Cerebellar cortex (tissue), 1 donor: ENCODE results near the gene NFIA.
A peak's percentile ranks its signal among the peaks of the same experiment; 100 is the strongest.

Source experiments
- DNase-seq: peaks from one replicate; pipeline ENCODE4 v3.0.0-alpha.2; 2015; ENCODE audit warnings: low spot score

NFIA gene

DNA sequence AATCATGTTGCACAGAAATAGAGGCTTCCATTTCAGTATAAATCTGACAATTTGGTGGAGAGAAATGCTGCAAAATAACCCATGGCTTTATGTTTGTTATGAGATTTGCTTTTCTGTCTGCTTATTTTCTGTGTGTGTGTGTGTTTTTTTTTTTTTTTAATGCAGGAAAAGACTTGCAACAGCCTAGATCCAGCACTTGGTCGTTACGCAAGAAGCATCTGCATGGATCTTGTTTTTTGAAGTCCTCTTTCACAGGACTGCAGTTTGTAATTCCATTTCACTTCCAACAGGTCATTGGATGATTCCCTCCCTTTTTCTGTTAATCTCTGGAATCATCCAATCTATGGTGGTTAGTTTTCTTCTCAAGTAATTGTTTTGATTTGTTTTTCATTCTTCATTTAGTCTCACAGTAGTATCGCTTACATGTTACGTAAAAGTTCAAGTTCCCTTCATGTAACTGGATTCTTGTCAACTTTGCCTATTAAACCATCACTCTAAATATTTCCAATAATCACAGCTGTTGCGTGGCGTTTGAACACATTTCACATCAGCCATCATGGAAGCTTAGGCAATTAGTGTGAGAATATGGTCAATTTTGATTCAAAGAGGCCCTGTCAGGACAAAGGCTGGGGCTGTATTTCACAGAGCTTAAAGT lies 312.9 kb downstream of the NFIA start:
- DNase-seq, result no peak

GRCh38 chr1:61397495-61397894 lies 315.1 kb downstream of the NFIA start:
- no peak for DNase-seq

- no peak for DNase-seq
Measured at GRCh38 chr1:61397935-61398334, 315.6 kb downstream of the NFIA start.

- no peak for DNase-seq
Measured at GRCh38 chr1:61399199-61399598, 316.8 kb downstream of the NFIA start.

GRCh38 chr1:61400131-61400770 lies 317.9 kb downstream of the NFIA start:
- no peak for DNase-seq

DNA sequence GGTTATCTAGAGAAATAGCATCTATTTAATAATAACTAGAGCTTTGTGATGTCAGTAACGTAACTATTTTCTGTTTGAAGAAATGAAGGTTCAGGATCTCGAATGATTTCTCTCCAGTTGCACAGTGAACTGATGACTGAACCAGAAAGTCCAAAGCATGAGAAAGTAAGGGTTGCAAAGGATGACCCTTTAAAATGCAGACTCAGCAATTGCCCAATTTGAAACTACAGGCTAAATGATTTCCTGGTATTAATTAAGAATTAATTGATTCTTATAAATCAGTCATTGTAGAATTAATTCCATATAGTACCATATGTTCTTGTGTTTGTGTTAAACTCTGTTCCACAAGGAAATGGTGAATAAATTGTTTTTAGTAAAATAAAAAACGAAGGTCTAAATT lies 318.6 kb downstream of the NFIA start:
- no peak for DNase-seq

DNA sequence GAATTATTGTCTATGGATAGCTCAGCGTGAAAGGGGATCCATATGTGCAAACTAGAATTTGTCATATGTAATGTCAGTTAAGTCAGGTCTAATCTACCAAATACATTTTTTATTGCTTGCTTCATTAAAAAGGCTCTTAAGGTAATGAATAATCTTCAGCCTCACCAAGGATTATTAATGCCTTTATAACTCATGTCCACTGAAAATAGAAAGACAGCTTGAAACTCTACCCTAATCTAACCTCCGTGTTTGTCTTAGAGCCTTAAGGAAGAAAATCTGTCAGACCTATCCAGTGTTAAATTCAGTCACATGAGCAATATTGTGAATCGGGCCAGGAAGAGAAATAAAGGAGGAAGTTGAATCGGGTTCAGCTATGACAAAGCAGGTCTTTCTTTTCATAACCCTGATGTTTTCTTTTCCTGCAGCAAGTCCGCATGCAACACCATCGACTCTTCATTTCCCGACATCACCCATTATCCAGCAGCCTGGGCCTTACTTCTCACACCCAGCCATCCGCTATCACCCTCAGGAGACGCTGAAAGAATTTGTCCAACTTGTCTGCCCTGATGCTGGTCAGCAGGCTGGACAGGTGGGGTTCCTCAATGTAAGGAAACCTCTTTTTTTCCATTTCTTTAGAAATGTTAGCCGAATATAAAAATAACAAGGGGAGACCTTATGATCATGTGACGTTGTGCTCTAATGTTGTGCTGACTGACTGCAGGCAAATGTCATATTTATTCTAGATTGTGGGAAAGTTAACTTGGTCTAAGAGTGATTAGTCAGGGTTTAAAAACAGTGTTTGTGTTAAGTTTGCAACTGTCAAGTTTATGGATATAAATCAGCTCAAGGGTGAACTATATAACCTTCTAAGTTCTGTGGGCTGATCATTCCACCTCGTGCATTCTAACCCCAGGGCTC lies 321.6 kb downstream of the NFIA start:
- no peak for DNase-seq

DNA sequence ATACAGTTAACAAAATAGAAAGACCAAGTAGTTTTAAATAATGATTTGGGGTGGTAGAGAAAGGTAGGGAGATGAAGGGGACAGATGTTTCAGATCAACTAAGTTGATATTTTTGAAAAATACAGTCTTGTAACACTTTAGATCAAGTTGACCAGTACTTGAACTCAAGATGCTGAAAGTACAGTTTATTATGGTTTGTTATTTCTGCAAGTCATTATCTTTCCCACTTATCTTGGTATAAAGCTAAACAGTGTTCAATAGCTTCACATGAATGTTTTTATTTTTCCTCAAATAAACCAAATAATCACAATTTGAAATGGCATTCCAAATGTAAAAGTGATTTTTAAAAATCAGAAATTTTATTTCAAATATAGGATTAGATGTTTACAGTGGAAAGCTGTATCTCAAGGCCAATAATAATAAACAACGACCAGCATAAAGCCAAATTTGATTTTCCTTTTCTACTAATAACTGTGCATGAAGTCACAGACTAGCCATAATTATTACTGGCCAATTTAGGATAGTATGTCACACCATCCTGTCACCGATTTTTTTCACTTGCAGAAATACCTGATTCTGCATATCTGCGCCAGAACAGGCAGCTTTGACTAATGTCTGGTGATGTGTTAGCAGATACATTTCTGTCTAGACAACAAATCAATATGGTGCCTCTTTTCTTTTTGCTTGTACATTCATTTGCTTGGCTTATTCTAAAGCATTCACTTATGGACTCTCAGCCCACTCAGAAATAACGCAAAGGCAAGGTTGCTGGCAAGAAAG lies 322.4 kb downstream of the NFIA start:
- no peak for DNase-seq

- no peak for DNase-seq
Measured at GRCh38 chr1:61406467-61406866, 324.1 kb downstream of the NFIA start.

DNA sequence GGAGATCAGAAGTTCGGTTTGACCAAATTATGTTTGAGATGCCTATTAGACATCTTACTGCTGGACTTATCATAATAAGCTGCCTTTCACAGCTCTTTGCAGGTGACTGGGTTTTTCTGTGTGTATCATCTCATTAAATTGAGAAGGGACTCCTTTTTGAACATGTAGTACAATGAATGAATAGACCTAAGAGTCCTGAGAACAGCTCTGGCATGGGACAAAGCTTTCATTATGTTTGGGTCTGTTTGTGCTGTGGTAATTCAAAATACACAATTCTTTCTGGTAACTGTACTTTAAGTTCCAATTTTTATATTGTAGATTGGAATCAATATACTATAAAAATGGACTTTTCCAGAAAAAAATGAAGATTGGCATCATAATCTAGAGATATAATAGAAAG lies 330.2 kb downstream of the NFIA start:
- no peak for DNase-seq

- DNase-seq, result no peak
Measured at GRCh38 chr1:61419196-61419595, 336.8 kb downstream of the NFIA start.

DNA sequence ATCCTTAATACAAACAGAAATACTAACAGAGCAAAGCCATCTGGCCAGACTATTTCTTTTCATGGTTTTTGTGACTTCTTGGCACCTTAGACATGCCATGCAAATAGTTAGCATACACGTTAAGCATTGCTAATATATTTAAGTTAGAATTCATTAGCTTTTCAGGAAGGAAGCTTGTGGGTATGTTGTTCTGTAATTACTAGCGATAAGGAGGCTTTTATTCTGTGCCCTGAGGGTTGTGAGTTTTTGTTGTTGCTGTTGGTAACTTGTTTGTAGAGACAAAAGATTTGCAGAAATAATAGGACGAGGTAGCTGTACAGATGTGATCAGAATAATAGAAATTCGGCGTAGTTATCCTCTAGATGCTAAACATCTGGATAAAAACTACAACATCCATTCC lies 337.3 kb downstream of the NFIA start:
- no peak for DNase-seq

DNA sequence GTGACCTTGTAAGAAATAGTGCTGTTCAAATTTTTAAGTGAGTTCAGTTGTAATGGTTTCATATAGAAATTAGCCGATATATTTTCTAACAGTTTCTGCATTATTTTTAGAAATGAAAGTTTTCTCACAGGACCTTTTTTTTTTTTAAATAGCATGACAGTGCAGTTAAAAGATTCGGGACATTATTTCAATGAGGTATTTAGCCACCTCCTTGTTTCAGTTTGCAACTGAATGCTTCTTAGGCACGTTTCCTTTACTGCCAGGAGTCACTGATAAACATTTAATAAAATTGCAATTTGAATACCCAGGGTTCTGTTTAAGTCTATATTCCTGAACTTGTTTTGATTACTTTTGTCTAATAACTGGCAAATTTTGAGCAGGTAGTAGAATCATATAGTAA lies 337.9 kb downstream of the NFIA start:
- DNase-seq, result no peak

GRCh38 chr1:61420909-61421835 lies 338.8 kb downstream of the NFIA start:
- DNase-seq, result peak; percentile 39

DNA sequence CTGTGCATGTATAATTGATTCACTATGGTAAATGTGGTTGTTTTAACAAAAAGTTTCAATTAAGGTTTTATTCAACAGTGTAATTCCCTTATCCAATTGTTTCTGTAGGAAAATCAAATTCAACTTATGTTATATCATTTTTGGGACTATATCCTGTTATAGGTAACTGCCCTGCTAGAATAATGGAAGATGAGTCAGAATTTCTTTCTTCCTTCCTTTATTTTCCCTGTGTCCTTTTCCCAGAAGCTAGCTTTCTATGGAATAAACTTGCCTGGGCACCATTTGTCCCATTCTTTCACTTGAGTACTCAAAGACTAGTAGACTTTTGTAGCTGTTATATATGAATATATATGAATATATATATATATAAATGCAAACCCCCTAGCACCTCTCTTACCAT lies 341.3 kb downstream of the NFIA start:
- no peak for DNase-seq

DNA sequence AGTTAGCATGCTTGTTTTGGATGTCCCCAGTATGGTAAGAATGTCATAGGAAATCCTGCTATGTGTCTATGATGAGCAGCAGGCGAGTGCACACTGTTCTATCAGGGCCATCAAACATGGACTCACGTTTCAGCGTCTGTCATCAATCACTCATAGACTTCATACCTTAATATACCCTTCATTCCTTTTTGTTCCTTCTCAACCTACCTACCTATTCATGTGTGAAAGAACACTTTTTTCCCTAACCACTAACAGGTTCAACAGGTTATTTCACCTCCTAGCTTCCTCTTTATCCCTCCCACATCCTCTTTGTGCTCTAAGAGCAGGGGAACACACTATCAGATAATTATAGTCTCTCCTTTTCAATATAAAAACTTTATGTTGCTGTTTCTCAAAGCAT lies 342.0 kb downstream of the NFIA start:
- no peak for DNase-seq

DNA sequence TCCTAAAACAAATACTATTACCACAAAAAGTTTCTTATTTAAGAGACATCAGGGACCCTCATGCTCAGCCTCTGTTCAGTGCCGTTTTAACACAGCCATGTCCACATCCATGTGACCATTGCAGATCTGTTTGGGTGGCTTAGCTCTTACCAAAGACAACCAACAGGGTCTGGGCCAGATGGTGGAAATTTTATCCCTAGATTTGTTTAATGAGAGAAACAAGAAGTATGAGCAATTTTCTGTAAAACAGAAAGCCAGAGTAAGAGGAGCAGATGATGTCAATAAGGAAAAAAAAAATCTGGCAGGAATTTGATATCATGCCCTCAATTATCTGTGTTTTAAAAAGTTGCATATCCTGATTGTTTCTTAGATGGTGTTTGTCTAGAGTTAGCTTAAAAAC lies 342.7 kb downstream of the NFIA start:
- no peak for DNase-seq

- DNase-seq, result no peak
Measured at GRCh38 chr1:61426254-61426653, 343.9 kb downstream of the NFIA start.

- DNase-seq, result no peak
Measured at GRCh38 chr1:61426885-61427284, 344.5 kb downstream of the NFIA start.

- DNase-seq, result no peak
Measured at GRCh38 chr1:61427510-61427909, 345.1 kb downstream of the NFIA start.

DNA sequence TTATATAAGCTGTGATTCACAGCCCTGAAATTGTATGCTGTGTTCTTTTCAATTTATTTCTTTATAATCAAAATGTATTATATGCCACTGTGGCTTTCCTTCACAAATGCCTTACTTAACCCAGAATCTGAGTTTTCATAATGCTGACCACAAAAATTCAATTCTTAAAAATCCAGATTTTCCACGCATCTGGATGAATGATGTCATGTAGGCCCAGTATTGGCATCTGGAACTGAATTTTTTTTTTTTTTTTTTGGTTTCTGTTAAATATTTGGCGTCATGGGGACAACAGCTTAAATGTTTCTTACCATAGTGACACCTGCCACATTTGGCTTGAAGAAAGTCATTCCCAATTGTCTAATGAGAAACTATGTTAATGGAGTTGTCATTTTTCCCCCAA lies 345.8 kb downstream of the NFIA start:
- DNase-seq, result no peak
